ENCODE data around the gene KRT2.

KRT2 gene

DNA sequence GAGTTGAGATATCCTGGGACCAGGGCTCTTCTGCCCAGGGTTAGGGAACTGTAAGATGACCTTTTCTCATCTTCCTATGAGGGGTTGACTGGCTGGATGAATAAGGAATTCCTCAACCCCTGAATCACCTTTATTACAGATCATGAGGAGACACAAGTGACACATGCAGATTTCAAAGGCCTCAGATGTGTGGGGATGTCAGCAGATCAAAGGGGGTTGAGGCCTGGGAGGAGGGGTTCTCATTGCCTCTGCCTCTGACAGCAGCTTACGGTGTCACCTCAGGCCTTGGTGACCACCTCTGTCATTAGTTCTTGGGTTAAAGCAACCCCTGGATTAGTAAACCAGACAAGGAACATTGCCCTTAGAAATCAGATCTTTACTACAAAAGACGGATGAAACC is 48.7 kb downstream of the KRT2 start:
- H3K27ac ChIP-seq = no peak overlapping the region
- TF ChIP-seq, protein P1, sequence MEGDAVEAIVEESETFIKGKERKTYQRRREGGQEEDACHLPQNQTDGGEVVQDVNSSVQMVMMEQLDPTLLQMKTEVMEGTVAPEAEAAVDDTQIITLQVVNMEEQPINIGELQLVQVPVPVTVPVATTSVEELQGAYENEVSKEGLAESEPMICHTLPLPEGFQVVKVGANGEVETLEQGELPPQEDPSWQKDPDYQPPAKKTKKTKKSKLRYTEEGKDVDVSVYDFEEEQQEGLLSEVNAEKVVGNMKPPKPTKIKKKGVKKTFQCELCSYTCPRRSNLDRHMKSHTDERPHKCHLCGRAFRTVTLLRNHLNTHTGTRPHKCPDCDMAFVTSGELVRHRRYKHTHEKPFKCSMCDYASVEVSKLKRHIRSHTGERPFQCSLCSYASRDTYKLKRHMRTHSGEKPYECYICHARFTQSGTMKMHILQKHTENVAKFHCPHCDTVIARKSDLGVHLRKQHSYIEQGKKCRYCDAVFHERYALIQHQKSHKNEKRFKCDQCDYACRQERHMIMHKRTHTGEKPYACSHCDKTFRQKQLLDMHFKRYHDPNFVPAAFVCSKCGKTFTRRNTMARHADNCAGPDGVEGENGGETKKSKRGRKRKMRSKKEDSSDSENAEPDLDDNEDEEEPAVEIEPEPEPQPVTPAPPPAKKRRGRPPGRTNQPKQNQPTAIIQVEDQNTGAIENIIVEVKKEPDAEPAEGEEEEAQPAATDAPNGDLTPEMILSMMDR (conservative IDR thresholded peaks at IDR 0.05; ENCODE audit: low read depth, low read length) = no peak
- no peaks in the 10 kb centered on the region for H3K79me2 ChIP-seq (ENCODE audit: insufficient read depth, low read depth)
- no peak overlapping the region for H2AFZ ChIP-seq (ENCODE audit: low read depth)
- no peak overlapping the region for H3K4me3 ChIP-seq (IDR thresholded peaks at IDR 0.05; ENCODE audit: insufficient read depth, low read depth, low read length)
- H4K20me1 ChIP-seq (ENCODE audit: insufficient read depth) = no peaks in the 10 kb centered on the region
- no peaks in the 10 kb centered on the region for H3K36me3 ChIP-seq (ENCODE audit: insufficient read depth)
- H3K4me2 ChIP-seq = no peak overlapping the region
- H3K9ac ChIP-seq = no peak overlapping the region
- peaks cover 9% of the 10 kb centered on the region; the same call in 1 of the 2 replicates for H3K27me3 ChIP-seq (ENCODE audit: insufficient read depth, low read depth)
- H3K4me1 ChIP-seq (ENCODE audit: low read depth, poor library complexity, severe bottlenecking) = no peaks in the 10 kb centered on the region

DNA sequence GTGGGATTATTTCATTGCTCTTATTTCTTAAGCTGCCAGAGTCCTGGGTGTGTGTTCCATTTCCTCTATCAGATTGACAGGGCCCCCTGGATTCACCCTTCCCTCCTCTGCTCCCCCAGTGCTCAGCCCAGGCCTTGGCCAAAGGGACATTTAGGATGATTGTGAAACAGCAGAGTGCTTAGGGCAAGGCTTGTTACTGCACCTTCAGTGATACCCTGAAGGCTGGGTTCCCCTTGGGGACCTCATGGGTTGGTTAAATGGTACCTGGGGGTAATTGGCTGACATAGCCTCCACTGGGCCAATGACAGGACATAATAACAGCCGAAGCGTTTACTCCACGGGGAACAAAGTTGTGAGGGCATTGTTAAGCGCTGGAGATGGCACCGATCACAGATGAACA is 49.5 kb downstream of the KRT2 start:
- Histone ChIP-seq H3K27ac (no peak overlapping the region), H3K9ac (no peak overlapping the region), H3K27me3 (ENCODE audit: insufficient read depth, low read depth) (peaks cover 9% of the 10 kb centered on the region; the same call in 1 of the 2 replicates), H4K20me1 (ENCODE audit: insufficient read depth) (no peaks in the 10 kb centered on the region), H2AFZ (ENCODE audit: low read depth) (no peak overlapping the region), H3K79me2 (ENCODE audit: insufficient read depth, low read depth) (no peaks in the 10 kb centered on the region), H3K36me3 (ENCODE audit: insufficient read depth) (no peaks in the 10 kb centered on the region), H3K4me3 (IDR thresholded peaks at IDR 0.05; ENCODE audit: insufficient read depth, low read depth, low read length) (no peak overlapping the region), H3K4me2 (no peak overlapping the region), H3K4me1 (ENCODE audit: low read depth, poor library complexity, severe bottlenecking) (no peaks in the 10 kb centered on the region)
- TF ChIP-seq, protein P1 (conservative IDR thresholded peaks at IDR 0.05; ENCODE audit: low read depth, low read length) = no peak

DNA sequence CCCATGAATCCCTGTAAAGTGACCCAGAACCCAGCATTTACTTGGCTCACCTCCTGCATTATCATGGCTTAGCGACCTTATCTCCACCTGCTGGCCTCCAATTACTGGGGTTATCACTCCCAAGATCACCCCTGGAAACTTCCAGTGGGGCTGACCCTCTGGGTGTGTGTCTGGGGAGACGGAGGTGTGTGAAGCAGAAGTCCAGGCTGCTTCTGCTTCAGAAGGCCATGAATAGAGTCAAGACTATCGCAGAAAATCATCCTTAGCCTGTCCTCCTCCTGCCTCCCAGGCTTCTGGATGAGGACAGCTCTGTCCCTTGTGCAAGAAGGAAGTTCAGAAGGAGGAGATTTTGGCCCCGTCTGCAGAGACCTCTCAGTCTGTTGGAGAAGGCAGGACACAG is 50.3 kb downstream of the KRT2 start:
- Histone ChIP-seq H4K20me1 (ENCODE audit: insufficient read depth) (no peaks in the 10 kb centered on the region), H3K9ac (no peak overlapping the region), H3K4me1 (ENCODE audit: low read depth, poor library complexity, severe bottlenecking) (no peaks in the 10 kb centered on the region), H3K27ac (no peak overlapping the region), H3K4me3 (IDR thresholded peaks at IDR 0.05; ENCODE audit: insufficient read depth, low read depth, low read length) (no peak overlapping the region), H3K4me2 (no peak overlapping the region), H2AFZ (ENCODE audit: low read depth) (no peak overlapping the region), H3K36me3 (ENCODE audit: insufficient read depth) (no peaks in the 10 kb centered on the region), H3K27me3 (ENCODE audit: insufficient read depth, low read depth) (peaks cover 9% of the 10 kb centered on the region; the same call in 1 of the 2 replicates), H3K79me2 (ENCODE audit: insufficient read depth, low read depth) (no peaks in the 10 kb centered on the region)
- TF ChIP-seq, protein P1 (conservative IDR thresholded peaks at IDR 0.05; ENCODE audit: low read depth, low read length) = no peak

DNA sequence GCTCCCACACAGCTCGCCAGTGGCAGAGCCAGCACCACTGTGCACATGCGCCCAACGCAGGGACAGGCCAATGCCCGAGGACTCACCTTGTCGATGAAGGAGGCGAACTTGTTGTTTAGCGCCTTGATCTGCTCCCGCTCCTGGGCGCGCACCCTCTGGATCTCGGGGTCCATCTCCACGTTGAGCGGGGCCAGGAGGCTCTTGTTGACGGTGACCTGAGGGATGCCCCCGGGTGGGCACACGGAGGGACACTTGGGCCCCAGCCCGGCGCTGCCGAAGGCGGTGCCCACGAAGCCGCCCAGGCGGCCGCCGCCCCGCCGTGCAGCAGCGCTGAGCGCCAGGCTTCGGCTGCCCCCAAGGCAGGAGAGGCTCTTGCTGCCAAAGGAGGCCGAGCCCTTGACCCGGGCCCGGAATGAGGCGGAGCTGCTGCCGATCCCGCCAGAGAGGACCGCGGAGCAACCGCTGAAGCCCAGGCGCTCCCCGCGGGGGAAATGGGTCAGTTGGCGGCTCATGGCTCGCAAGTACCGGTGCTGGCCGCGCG is 51.0 kb downstream of the KRT2 start, which contains the start of gene KRT72:
Gene KRT72 (minus strand): TSS at position 523 of the 541 bp plus-strand sequence. CDS start 11 bp downstream, at position 512.
- no peak within 1 kb of the TSS for H3K4me3 ChIP-seq (IDR thresholded peaks at IDR 0.05; ENCODE audit: insufficient read depth, low read depth, low read length)
- no peaks in the 10 kb centered on the region for H4K20me1 ChIP-seq (ENCODE audit: insufficient read depth)
- no peak within 1 kb of the TSS for H2AFZ ChIP-seq (ENCODE audit: low read depth)
- H3K9ac ChIP-seq = no peak within 1 kb of the TSS
- H3K27ac ChIP-seq = no peak within 1 kb of the TSS
- H3K4me2 ChIP-seq = no peak within 1 kb of the TSS
- TF ChIP-seq, protein P1 (conservative IDR thresholded peaks at IDR 0.05; ENCODE audit: low read depth, low read length) = no peak
- peaks cover 9% of the 10 kb centered on the region; the same call in 1 of the 2 replicates for H3K27me3 ChIP-seq (ENCODE audit: insufficient read depth, low read depth)
- H3K79me2 ChIP-seq (ENCODE audit: insufficient read depth, low read depth) = no peaks in the 10 kb centered on the region
- H3K36me3 ChIP-seq (ENCODE audit: insufficient read depth) = no peaks in the 10 kb centered on the region
- no peaks in the 10 kb centered on the region for H3K4me1 ChIP-seq (ENCODE audit: low read depth, poor library complexity, severe bottlenecking)

Data from KMS-11 (cell line).